Brain pericyte (primary cell): Measurements from ENCODE around the gene CACNA2D3.

Source experiments
- DNase-seq: peaks from one replicate; pipeline ENCODE4 v3.0.0-alpha.2; 2012; ENCODE audit warnings: low read depth, low spot score

CACNA2D3 gene

DNA sequence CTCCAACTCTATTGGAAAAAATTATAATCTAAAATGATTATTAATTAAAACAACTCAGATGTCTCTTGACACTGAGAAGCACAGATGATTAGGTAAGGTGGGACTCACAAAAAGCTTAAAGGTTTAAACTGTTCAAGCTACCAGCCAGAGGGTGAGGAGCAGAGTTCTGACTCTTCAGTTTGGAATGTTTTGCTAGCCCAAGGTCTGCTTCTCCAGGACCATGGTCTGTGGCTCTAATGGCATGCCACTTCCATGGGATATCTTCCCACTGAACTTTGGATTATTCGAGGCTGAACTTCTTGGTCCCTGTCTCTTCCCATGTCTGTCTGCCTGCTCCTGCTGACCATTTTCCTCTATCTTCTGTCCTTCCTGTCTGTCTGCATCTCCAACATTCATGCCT lies 49.2 kb downstream of the CACNA2D3 start:
- no peak for DNase-seq

DNA sequence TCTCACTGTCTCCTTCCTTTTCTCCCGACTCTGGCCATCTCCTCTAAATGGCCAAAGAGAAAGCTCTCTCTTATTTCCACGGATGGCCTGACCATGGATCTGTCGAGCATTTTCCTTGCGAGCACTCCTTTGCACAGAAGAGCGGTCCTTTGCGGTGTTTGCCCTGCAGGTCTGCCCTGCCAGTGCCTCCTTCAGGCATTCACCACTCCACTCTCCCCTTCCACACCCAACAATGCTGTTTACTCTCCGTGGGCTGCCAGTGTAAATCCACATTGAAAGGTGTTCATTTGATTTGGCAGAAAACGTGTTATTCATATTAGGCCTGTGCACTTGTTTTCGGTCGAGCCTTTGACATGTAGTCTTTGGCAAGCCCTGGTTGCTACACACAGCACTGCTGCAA lies 49.6 kb downstream of the CACNA2D3 start:
- no peak for DNase-seq

DNA sequence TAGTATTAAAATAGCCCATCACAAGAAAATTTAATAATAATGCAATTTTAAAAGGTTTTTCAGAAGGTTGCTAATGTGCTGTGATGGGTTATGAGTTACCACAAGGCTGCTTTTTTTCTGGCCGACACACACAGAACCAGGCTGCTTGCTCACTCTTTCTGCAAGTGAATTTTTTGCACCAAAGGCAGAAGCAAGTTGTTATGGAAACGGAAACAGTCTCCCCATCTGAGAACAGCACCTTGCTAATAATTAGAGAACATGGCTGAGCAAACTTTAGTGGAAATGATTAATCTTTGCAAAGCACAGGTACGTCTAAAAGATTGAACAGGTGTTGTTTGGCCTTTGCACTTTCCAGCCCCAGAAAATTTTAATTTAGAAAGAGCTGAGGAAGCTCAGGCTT lies 51.0 kb downstream of the CACNA2D3 start:
- no peak for DNase-seq

DNA sequence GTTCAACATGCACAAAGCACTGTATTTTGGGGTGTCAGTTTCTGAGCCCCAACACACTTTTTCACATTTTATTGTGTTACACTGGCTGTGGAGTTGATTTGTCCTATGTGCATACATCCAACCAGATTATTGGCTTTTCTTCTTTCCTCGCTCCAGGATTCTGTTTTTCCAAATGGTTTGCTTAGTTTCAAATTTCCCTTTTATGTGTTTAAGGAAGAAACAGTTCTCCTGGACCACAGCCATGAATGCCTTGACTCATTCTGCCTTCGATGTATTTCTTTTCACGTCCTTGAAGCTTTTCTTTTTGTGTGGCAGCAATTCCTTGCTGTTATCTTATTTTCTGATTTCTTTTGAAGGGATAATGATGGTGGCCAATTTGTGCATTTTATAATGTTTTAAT lies 53.8 kb downstream of the CACNA2D3 start:
- no peak for DNase-seq

DNA sequence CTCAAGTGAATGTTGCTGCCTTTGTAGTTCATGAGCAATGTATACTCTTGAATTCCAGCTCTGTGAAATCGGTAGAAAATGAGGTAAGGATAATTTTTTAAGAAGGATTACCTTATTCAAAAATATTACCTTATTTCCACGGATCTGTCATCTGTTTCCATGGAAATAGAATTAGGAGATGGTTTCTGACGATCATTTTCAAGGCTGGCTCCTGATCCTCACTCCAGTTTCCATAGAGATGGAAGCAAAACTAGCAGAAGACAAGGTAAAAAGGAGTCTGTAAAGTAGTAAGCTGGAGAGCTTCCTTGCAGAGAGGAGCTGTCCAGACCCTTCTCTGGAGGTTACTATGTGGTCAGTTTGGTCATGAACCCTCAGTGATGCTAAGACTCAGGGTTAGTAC lies 55.5 kb downstream of the CACNA2D3 start:
- DNase-seq: no peak

DNA sequence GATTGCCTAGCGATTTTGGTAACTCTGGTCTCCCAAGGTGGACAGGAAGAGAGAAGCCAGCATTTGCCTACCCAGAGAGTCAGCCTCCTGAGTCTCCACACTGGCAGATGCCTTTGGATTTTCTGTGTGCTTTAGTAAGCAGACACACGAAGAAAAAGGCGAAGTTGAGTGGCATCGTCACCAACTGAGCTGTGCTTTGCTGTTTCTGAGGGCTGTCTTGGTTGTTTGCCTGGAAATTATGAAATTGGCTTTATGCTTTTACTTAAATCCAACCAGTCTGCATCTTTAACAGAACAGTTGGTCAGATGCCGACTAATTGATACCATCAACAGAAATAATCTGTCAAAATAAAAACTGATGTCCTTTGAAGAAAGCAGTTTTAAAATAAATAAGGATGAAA lies 56.0 kb downstream of the CACNA2D3 start:
- no peak for DNase-seq

DNA sequence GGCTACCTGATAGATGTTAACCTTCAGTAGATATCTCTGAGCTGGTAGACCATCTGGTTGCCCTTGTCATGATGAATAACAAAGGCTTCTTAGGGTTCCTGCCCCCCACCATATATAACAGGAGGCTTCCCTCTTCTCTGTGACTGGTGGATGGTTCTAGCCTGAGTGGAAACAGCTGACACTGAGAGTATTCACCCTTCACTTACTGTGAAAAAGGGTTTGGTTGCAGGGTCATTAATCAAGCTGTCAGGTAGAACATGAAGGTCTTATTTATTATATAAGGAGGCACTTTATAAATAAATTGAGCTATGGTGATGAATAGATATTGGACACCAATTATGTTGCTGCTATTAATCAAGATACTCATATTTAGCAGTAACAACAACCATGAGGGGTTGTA lies 58.6 kb downstream of the CACNA2D3 start:
- no peak for DNase-seq

DNA sequence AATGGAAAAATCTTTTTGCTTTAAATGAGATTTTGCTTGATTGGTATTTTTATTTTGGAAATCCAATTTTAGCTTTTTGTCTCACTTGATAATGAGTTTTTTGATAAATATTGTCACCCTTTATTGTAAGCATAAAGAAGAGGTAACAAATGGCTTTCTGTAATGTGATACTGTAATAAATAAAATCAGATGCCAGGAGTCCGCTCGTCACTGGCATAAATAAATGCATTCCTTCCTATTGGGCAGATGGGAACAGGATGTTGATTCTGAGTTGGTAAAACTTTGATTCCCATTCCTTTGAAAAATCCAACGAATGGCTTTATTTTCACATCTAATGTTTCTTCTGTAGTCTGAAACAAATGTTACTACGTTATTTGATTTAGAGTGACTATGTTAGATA lies 59.9 kb downstream of the CACNA2D3 start:
- DNase-seq: no peak

DNA sequence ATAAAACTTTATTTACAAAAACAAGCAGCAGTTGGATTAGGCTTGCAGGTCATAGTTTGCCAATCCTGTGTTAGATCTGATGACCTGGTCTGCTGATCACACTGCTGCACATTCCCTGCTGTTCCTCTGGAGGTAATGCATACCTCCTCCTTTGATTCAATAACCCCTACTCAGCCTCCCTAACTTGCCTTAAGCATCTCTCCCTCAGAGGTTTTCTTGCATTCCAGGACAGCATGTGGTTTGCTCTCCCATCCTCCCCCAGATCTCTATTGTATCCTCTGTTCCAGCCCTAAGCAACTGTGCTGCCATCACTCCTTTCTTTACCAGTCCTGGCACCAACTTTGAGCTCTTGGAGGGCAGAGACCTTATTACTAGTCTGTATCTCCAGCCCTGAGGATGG lies 63.4 kb downstream of the CACNA2D3 start:
- no peak for DNase-seq

DNA sequence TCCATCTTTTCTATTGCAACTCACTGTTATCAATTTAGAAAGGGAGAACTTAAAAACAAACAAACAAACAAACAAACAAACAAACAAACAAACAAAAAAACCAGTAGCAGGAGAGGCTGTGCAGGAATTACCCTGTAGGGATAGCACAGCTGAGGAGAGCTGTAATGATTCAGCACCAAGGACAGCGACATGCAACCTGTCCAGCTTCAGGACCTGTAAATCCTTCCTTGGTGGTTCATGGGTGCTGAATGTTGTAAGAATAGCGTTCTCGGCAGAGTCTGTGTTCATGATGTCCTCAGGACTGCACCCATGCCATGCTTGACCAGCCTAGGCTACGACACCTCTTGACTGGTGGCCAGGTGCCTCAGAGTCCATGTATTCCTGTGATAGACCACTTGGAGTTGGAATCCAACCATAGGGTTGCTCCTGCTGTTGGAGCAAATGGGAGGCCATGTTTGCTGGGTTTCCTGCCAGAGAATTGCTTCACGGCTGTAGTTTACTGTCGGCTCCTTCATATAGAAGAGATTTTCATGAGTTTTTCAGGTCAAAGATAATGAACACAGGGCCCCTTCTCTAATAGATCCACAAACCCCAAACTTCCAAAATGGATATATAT lies 65.9 kb downstream of the CACNA2D3 start:
- DNase-seq: no peak

DNA sequence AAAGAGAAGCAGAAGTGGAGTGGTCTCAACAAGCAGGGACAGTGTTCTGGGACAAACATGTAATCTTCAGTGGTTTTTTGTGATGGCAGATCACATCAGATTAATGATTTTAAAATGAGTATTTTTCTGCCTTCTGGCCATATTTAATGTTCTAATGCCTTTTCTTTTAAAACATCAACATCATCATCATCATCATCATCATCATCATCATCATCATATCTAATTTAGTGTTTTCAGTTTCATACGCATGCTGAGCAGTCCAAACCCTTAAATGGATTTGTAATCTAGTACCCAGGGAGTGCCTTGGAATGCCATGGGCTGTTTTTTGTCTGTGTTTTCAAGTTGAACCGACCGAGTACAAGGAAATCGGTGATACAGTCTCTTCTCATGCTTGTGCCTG lies 68.9 kb downstream of the CACNA2D3 start:
- DNase-seq: no peak

DNA sequence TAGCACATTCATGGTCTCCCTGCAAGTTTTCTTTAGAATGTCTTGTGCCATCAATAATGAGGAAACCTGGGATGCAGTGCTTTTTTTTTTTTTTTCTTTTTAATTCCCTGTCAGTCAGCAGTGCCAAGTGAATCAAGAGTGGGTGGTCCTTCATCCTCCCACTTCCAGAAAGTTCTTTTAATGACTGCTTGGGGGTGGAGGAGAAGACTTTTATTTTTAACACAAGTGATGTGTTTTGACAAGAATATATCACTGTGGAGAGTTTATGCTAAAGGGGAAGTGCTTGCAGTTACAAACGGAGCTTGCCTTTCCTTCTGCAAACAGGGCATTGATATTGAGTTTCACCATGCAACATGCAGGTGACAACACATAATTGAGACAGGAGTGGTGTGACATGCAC lies 69.7 kb downstream of the CACNA2D3 start:
- DNase-seq: no peak

DNA sequence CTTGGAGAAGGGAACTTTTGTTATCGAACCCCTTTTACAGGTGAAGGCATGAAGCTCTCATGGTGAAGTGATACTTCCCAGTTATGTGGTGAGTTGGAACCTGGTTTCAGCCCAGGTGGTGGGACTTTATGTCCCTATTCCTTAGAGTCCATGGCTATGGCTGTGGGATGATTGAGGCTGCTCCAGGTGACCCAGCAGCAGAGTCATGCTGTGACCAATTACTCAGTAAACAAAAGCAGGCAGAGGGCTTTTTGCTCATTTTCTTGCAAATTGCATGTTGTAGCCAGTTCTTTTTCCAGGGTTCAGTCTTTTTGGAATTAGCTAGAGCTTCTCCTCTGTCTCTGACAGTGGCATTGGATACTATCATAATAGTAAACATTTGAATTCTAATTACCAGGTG lies 70.7 kb downstream of the CACNA2D3 start:
- DNase-seq: no peak

DNA sequence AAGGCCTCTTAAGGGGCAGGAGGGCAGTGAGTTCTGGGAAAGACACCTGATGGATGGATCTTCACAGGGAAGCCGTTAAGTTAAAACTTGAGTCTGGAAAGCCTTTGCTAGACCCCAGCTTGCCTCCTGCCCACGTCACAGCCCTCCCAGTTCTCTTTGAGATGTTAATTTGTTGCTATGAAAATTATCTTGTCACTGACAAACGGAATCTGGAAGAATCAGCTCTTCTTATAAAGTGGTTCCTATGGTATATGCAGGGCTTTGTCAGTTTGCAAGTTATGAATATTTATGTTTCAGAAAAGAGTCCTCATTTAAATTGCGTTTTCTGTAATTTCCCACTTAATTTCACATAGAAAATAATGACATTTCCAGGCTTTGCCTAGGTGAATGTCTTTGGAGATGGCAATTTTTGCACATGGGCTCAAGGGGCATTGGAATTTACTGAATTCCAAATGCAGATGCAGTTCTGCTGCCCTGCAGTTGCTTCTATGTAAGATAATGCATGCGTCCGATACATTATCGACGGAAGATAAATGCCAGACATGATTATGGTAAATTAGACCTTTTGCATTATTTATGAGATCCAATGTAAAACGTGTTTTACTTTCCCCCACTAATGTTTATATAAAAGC lies 74.1 kb downstream of the CACNA2D3 start:
- no peak for DNase-seq

DNA sequence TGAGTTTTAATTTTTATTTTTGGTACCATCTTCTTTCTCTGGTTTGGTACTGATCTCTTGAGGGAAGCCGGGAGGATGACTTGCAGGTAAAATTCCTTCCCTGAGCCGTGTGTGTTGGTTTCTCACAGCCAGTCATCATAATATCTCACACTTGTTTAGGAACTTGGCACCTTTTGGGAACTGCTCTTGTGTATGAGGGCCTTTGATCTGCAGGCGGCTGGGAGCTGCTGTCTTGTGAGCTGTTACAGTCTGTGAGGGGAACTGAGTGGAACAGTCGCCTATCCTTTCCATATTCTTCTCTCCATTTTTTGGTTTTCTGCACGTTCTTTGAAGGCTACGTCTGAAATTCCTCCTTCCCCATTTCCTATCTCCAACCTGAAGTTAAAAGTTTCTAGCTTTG lies 75.2 kb downstream of the CACNA2D3 start:
- DNase-seq: no peak

DNA sequence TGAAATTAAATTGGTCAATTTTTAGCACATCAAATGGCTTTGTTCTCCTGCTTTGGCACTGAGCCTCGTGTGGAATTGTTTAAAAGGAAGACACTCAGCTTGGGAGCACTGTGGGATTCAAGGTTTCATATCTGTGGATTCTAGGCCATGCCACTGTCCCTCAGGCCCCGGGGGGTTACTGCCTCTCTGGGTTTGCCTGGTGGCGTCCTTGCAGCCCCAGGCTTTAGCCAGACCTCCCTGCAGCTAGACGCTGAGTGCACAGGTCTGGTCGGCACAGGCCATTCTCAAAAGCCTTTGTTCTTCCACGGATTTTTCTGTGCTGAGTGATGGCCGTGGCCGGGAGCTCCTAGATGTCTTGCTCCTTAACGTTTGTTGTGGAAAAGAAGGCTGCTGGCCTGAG lies 76.2 kb downstream of the CACNA2D3 start:
- no peak for DNase-seq

DNA sequence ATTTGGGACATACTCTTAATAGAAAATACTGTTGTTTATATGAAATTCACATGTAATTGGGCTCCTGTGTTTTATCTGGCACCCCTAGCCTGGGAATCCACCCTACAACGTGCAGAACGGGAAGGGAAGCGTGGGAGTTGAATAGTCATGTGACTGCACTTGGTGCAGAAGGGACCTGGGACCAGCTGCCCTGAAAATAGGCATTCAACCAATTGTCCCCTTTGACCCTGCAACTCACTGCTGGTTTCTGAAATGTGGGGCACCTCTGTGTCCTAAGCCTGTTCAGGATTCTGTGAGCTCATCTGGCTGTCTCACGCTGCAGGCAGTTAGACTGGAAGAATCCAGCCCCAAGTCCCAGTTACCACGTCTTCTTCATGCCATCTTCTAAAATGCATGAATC lies 79.7 kb downstream of the CACNA2D3 start:
- DNase-seq: no peak

DNA sequence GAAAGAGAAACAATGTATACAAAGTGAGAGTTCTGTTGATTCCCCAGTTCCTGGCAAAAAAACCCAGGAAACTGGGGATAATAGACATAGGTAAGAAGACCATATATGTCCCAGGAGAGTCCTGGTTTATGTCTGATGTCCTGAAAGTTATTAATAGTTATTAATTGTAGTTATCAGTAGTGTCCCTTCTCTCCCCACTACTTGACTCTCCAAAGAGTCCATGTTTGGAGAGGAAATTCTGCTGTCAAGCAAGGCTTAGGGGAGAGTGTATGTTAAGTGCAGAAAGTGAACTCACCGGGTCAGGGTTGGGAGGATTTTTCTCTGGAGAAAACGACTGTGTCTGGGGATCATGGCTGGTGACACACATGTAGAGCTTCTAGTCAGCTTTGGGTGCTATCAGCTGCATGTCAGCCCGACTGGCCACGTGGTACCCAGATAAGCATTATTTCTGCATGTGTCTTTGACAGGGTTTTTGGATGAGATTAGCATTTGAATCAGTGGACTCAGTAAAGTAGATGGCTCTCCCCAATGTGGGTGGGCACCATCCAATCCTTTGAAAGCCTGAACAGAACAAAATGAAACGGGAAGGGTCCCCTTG lies 80.4 kb downstream of the CACNA2D3 start:
- no peak for DNase-seq

DNA sequence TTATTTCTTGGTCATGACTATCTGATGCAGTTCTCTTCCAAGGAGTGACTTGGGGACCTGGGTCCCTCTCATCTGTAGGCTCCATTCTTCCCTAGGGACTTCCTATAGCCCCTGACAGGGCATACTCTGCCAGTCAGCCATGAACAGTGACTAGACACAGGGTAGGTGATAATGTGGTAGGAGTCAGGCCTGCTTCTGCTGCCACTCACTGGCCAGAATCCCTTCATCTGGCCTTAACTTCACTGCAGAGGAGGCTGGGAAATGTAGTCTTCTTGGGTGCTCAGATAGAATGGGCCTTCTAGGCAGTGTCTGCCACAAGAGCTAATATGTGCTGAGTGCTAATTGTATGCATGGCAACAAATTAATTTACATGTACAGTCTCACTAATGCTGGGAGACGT lies 84.5 kb downstream of the CACNA2D3 start:
- no peak for DNase-seq

DNA sequence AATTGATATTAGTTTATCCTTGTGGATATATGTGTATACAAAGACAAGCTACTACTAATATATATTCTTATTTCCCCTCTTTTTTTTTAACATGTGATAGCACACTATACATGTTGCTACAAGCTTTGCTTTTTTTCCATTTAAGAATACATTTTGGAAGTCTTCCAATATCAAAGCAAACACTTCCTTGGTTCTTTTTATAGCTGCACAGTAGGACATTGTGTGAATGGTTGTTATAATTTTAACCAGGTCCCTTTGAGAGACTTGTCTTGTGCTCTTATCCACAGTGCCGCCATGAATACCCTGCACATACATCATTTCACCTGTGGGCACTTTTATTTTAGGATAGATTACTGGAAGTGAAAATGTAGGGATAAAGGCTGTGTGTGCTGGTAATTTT lies 88.7 kb downstream of the CACNA2D3 start:
- DNase-seq: no peak

DNA sequence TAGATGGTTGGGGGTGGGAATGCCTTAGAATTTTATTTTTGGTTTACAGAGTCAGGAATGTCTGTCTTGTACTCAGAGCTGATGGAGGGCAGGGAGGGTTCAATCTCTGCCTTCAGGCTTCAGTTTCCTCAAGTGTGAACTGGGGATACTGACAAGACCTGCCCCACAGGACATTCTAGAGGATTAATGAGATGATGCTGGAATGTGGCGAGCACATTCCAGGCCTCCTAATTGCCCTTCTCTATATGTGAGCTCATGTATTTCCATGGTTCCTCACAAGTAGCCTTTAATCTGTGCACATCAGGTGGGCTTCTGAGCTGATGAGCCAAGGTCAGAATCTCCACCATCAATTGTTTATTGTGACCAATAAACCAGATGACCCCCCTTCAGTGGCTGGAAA lies 90.4 kb downstream of the CACNA2D3 start:
- DNase-seq: no peak

DNA sequence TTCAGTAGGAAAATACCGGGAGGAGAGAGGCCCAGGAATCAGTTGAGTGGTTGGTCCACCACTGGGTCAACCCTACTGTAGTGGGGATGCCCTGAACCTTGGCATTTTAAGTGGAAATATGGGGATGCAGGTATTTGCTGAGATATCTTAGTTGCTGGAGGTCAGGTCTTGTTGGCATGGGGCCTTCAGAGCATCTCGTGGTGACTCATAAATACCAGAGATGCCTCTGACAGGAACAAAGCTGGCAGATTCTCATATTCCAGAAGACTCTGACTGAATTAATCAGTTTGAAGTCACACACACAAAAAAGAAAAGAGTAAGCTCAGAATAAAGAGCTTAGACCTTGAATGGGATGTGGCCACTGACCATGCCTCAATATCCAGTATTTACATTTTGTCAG lies 91.6 kb downstream of the CACNA2D3 start:
- DNase-seq: no peak

DNA sequence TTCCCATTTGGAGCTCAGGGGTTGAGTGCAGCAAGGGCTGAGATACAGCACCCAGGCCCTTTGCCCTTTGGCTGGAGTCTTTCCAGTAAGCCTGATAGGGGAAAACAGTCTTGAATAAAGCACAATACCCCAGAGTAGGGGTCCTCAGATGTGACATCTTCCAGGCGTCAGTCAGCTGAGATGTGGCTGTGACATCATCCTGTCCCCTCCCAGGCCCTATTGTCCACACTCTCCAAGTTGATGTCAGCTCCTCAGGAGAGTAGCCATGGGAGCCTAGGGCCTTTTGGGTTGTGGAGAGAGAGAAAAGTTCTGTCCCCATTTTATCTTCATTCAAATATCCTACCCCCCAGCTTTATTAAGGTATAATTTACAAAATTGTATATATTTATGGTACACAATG lies 92.5 kb downstream of the CACNA2D3 start:
- DNase-seq: no peak

DNA sequence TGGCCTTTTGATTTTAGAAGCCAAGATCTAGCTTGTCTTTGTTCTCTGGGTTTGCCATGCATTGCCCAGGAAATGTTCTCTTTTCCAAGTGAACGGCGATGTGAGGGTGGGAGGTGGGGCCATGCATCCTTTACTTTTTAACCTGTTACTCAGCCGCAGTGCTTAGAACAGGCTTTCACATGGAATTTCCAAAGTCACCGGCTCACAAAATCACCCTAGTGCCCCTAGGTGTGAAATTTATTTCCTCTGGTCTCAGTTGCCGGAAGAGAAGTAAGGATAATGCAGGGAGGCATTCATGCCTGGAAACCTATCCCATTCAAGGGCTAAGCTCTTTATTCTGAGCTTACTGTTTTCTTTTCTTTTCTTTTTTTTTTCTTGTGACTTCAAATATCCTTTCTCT lies 93.2 kb downstream of the CACNA2D3 start:
- DNase-seq: no peak
